ENCODE data around the gene ADA. TPM values are rescaled to one million over a fixed set of nuclear protein-coding genes. Genes with fewer than 3 reads are reported as not detected.

Gene ADA
- total RNA-seq, 1 donor from 2014 or later: 177 TPM

- no peak for DNase-seq (ENCODE audit: extremely low spot score, unreplicated experiment)
- Mint-ChIP-seq H3K36me3 (ENCODE audit: unreplicated experiment) (peaks cover 3% of the 10 kb centered on the region), H3K4me3 (ENCODE audit: unreplicated experiment) (no peak overlapping the region), H3K27ac (ENCODE audit: unreplicated experiment) (no peak overlapping the region), H3K4me1 (ENCODE audit: unreplicated experiment) (peaks cover 14% of the 10 kb centered on the region), H3K27me3 (ENCODE audit: unreplicated experiment) (no peaks in the 10 kb centered on the region), H3K9me3 (ENCODE audit: unreplicated experiment) (peaks cover 7% of the 10 kb centered on the region)
- TF ChIP-seq, protein P1, sequence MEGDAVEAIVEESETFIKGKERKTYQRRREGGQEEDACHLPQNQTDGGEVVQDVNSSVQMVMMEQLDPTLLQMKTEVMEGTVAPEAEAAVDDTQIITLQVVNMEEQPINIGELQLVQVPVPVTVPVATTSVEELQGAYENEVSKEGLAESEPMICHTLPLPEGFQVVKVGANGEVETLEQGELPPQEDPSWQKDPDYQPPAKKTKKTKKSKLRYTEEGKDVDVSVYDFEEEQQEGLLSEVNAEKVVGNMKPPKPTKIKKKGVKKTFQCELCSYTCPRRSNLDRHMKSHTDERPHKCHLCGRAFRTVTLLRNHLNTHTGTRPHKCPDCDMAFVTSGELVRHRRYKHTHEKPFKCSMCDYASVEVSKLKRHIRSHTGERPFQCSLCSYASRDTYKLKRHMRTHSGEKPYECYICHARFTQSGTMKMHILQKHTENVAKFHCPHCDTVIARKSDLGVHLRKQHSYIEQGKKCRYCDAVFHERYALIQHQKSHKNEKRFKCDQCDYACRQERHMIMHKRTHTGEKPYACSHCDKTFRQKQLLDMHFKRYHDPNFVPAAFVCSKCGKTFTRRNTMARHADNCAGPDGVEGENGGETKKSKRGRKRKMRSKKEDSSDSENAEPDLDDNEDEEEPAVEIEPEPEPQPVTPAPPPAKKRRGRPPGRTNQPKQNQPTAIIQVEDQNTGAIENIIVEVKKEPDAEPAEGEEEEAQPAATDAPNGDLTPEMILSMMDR (IDR thresholded peaks at IDR 0.05): no peak
Measured at GRCh38 chr20:44684047-44684967, 32.8 kb upstream of the ADA start.

DNA sequence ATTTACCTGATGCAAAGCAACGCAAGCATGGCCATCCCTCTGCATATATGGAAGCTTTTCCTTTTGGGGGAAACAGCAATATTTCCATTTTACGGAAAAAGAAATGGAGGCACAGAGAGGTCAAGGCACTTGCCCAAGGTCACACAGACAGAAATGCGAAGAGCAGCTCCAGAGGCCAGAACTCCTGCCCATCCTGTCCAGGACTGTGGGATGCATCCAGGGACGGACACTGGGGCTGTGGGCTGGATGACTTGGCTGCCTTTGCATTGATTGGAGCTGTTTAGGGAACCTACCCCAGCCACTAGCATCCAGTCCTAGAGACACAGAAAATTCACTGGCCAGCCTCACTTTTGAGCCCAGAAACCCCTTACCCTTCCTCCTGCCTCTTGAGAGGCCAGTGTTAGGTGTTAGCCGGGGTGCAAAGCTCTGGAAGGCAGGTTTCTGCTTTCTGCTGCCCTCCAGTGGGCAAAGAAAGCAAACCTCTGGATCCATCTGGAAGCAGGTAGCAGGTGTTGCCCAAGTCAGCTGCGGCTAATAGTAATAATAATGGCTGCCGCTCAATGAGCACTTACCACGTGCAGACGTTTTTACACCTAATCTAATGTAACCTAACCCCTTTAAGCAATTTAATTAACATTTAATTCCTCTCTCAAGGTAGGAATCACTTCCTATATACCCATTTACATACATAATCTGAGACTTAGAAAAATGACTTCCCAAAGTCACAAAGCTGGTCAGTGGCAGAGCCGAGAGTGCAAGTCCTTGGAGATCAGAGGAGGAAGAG is 32.0 kb upstream of the ADA start:
- no peak overlapping the region for H3K27ac Mint-ChIP-seq (ENCODE audit: unreplicated experiment)
- peaks cover 3% of the 10 kb centered on the region for H3K36me3 Mint-ChIP-seq (ENCODE audit: unreplicated experiment)
- peaks cover 7% of the 10 kb centered on the region for H3K9me3 Mint-ChIP-seq (ENCODE audit: unreplicated experiment)
- peak; percentile 86 for DNase-seq (ENCODE audit: extremely low spot score, unreplicated experiment)
- peaks cover 16% of the 10 kb centered on the region for H3K4me1 Mint-ChIP-seq (ENCODE audit: unreplicated experiment)
- H3K27me3 Mint-ChIP-seq (ENCODE audit: unreplicated experiment): no peaks in the 10 kb centered on the region
- TF ChIP-seq, protein P1 (IDR thresholded peaks at IDR 0.05): peak; percentile 80
- H3K4me3 Mint-ChIP-seq (ENCODE audit: unreplicated experiment): no peak overlapping the region

DNA sequence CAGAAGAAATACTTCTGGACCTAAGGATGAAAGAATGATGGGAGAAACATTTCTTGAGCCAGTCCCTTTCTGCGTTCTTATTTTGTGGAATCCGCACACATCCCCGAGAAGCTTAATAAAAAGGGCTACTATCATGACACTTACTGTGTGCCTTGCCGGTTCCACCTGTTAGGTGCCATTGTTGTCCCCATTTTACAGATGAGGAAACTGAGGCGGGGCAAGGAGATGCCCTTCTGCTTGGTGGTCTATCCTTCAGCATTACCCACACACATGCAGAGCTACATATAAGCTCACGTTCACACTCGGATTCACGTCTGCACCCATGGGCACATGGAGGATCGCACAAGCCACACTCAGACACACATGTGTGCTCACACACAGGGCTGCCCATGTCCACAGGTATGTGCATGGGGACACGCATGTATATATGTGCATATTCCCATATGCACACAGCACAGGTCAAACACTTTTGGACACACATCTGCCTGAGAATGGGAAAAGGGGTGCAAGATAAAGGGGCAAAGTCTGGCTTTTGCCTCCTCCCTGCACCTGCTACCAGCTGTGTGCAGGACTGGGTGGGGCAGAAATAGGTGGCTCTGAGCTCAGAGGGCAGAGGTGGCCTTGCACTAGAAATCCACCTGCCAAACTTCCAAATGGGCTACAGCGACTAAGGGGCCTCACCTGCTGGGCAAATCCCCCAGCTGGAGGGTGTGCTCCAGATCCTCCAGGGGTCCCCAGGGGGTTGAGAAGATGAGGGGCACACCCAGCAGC is 30.5 kb upstream of the ADA start:
- no peak for DNase-seq (ENCODE audit: extremely low spot score, unreplicated experiment)
- H3K36me3 Mint-ChIP-seq (ENCODE audit: unreplicated experiment): no peaks in the 10 kb centered on the region
- H3K9me3 Mint-ChIP-seq (ENCODE audit: unreplicated experiment): peaks cover under 1% of the 10 kb centered on the region
- no peak overlapping the region for H3K4me3 Mint-ChIP-seq (ENCODE audit: unreplicated experiment)
- TF ChIP-seq, protein P1 (IDR thresholded peaks at IDR 0.05): no peak
- peaks cover 13% of the 10 kb centered on the region for H3K4me1 Mint-ChIP-seq (ENCODE audit: unreplicated experiment)
- no peak overlapping the region for H3K27ac Mint-ChIP-seq (ENCODE audit: unreplicated experiment)
- H3K27me3 Mint-ChIP-seq (ENCODE audit: unreplicated experiment): no peaks in the 10 kb centered on the region

- H3K27me3 Mint-ChIP-seq (ENCODE audit: unreplicated experiment): no peaks in the 10 kb centered on the region
- DNase-seq (ENCODE audit: extremely low spot score, unreplicated experiment): no peak
- no peaks in the 10 kb centered on the region for H3K36me3 Mint-ChIP-seq (ENCODE audit: unreplicated experiment)
- H3K4me3 Mint-ChIP-seq (ENCODE audit: unreplicated experiment): no peak overlapping the region
- peaks cover 4% of the 10 kb centered on the region for H3K4me1 Mint-ChIP-seq (ENCODE audit: unreplicated experiment)
- TF ChIP-seq, protein P1 (IDR thresholded peaks at IDR 0.05): no peak
- H3K27ac Mint-ChIP-seq (ENCODE audit: unreplicated experiment): no peak overlapping the region
- no peaks in the 10 kb centered on the region for H3K9me3 Mint-ChIP-seq (ENCODE audit: unreplicated experiment)
Measured at GRCh38 chr20:44678990-44679611, 27.6 kb upstream of the ADA start.
